IPS-18c (cell line): ENCODE data around the gene FAHD2A.
"Not testable (repeated sequence)": the region's sequence is repeated elsewhere in the genome, so short reads cannot be mapped to it uniquely, and the experiment has no call there.

Experiments
- H3K4me3 ChIP-seq: 2 replicates; pipeline ENCODE4 v1.7.0; 2013; ENCODE audit warnings: low read depth, mild to moderate bottlenecking, low read length, moderate library complexity; ENCODE audit not compliant: insufficient read depth
- H3K9me3 ChIP-seq: one replicate; pipeline ENCODE4 v1.6.1; 2013; ENCODE audit warnings: mild to moderate bottlenecking, low read length, moderate library complexity; ENCODE audit not compliant: control insufficient read depth, insufficient read depth

The FAHD2A gene

GRCh38 chr2:95402370-95403203 lies at the start of gene FAHD2A:
Gene FAHD2A, plus strand, starts transcription at chr2:95402708. Its CDS starts 2,851 bp downstream, at chr2:95405559.
- Histone ChIP-seq H3K4me3 (peak within 1 kb of the TSS; percentile 99), H3K9me3 (no peaks in the 10 kb centered on the region)

- no peaks in the 10 kb centered on the region for H3K9me3 ChIP-seq
- H3K4me3 ChIP-seq, result no peak overlapping the region
These were observed 49.4 kb upstream of the FAHD2A start for GRCh38 chr2:95353055-95353575.

- H3K4me3 ChIP-seq, result no peak overlapping the region
- H3K9me3 ChIP-seq, result no peaks in the 10 kb centered on the region
These were observed 48.7 kb upstream of the FAHD2A start for GRCh38 chr2:95353613-95354468.

GRCh38 chr2:95354469-95354901 lies 48.0 kb upstream of the FAHD2A start:
- Histone ChIP-seq H3K9me3 (no peaks in the 10 kb centered on the region), H3K4me3 (no peak overlapping the region)

- Histone ChIP-seq H3K9me3 (no peaks in the 10 kb centered on the region), H3K4me3 (no peak overlapping the region)
These were observed 47.6 kb upstream of the FAHD2A start for GRCh38 chr2:95354925-95355324.

- not testable (repeated sequence) for H3K9me3 ChIP-seq, H3K4me3 ChIP-seq
These were observed 47.0 kb upstream of the FAHD2A start for GRCh38 chr2:95355486-95355885.

GRCh38 chr2:95356821-95357700 lies 45.4 kb upstream of the FAHD2A start:
- no peak overlapping the region for H3K4me3 ChIP-seq
- no peaks in the 10 kb centered on the region for H3K9me3 ChIP-seq

- Histone ChIP-seq H3K9me3 (no peaks in the 10 kb centered on the region), H3K4me3 (no peak overlapping the region)
These were observed 44.7 kb upstream of the FAHD2A start for GRCh38 chr2:95357717-95358280.

- Histone ChIP-seq H3K9me3 (no peaks in the 10 kb centered on the region), H3K4me3 (no peak overlapping the region)
These were observed 43.5 kb upstream of the FAHD2A start for GRCh38 chr2:95359031-95359430.

- Histone ChIP-seq H3K4me3 (no peak overlapping the region), H3K9me3 (no peaks in the 10 kb centered on the region)
These were observed 43.0 kb upstream of the FAHD2A start for GRCh38 chr2:95359501-95359930.

GRCh38 chr2:95361216-95361980 lies 41.1 kb upstream of the FAHD2A start:
- H3K9me3 ChIP-seq, result no peaks in the 10 kb centered on the region
- H3K4me3 ChIP-seq, result no peak overlapping the region

GRCh38 chr2:95362486-95362885 lies 40.0 kb upstream of the FAHD2A start:
- H3K9me3 ChIP-seq, result no peaks in the 10 kb centered on the region
- H3K4me3 ChIP-seq, result no peak overlapping the region

GRCh38 chr2:95366514-95366913 lies 36.0 kb upstream of the FAHD2A start:
- H3K9me3 ChIP-seq, result no peaks in the 10 kb centered on the region
- no peak overlapping the region for H3K4me3 ChIP-seq

GRCh38 chr2:95372216-95372829 lies 30.2 kb upstream of the FAHD2A start:
- no peak overlapping the region for H3K4me3 ChIP-seq
- no peaks in the 10 kb centered on the region for H3K9me3 ChIP-seq

GRCh38 chr2:95372845-95373244 lies 29.7 kb upstream of the FAHD2A start:
- no peak overlapping the region for H3K4me3 ChIP-seq
- no peaks in the 10 kb centered on the region for H3K9me3 ChIP-seq

GRCh38 chr2:95374029-95374428 lies 28.5 kb upstream of the FAHD2A start:
- H3K4me3 ChIP-seq, result no peak overlapping the region

More at GRCh38 chr2:95374029-95374428, 28.5 kb upstream of the FAHD2A start:
- no peaks in the 10 kb centered on the region for H3K9me3 ChIP-seq
